Activated CD8-positive, alpha-beta T cell treated with anti-CD3 and anti-CD28 coated beads, Interleukin-2, amount 10 ng/mL, durations not matched to agents 7 days and 5 days (primary cell): ENCODE results near the gene MRPL41. TPM values are rescaled to one million over a fixed set of nuclear protein-coding genes. Genes with fewer than 3 reads are reported as not detected.
"Not testable (repeated sequence)": the region's sequence is repeated elsewhere in the genome, so short reads cannot be mapped to it uniquely, and the experiment has no call there.

Experiments used
- ATAC-seq: fragments of 150-1000 bp; cut with Tn5 transposase; one replicate; pipeline ENCODE4 v1.10.0; 2021; ENCODE audit warnings: moderate library complexity
- CTCF ChIA-PET: fragments of 350-600 bp; sonication (Branson Sonifier 250); formaldehyde crosslinking; loops from one replicate; lab custom pipeline; 2021; ENCODE audit warnings: antibody characterized with exemption; lab: Charles Lee
- POLR2A ChIA-PET: fragments of 350-600 bp; sonication (Branson Sonifier 250); formaldehyde crosslinking; loops from one replicate; lab custom pipeline; 2021; ENCODE audit warnings: antibody characterized with exemption; lab: Charles Lee
- DNase-seq: peaks from one replicate; pipeline ENCODE4 v3.0.0-alpha.2; 2020
- H3K27ac Mint-ChIP-seq: one replicate; pipeline ENCODE4 v1.8.0; 2021; ENCODE audit warnings: mild to moderate bottlenecking, mixed read lengths
- H3K27me3 Mint-ChIP-seq: one replicate; pipeline ENCODE4 v1.8.0; 2021; ENCODE audit warnings: low read depth, mixed read lengths
- H3K36me3 Mint-ChIP-seq: one replicate; pipeline ENCODE4 v1.8.0; 2021; ENCODE audit warnings: low read depth, mixed read lengths
- H3K4me1 Mint-ChIP-seq: one replicate; pipeline ENCODE4 v1.8.0; 2021; ENCODE audit warnings: low read depth, mixed read lengths
- H3K4me3 Mint-ChIP-seq: one replicate; pipeline ENCODE4 v1.8.0; 2021; ENCODE audit warnings: mild to moderate bottlenecking, mixed read lengths
- H3K9me3 Mint-ChIP-seq: one replicate; pipeline ENCODE4 v1.8.0; 2022; ENCODE audit warnings: mixed read lengths; ENCODE audit not compliant: insufficient read depth
- total RNA-seq, 2 experiments: library from RNA; stranded (reverse); gene quantifications; one replicate each; pipeline ENCODE4 v1.2.3, GENCODE V29; 2021

Gene MRPL41
- total RNA-seq, 2 experiments from 2014 or later: 51.4 to 55.5 TPM

- DNase-seq (no peak), ATAC-seq (no peak)
- Mint-ChIP-seq H3K4me3 (no peak overlapping the region), H3K27me3 (no peaks in the 10 kb centered on the region), H3K27ac (no peak overlapping the region), H3K9me3 (no peaks in the 10 kb centered on the region), H3K4me1 (peaks cover 6% of the 10 kb centered on the region), H3K36me3 (no peaks in the 10 kb centered on the region)
- CTCF ChIA-PET: interaction anchor here (1.0 to 1.3 kb wide), 2 partner anchors 54 to 238 kb away, joined by 3 to 4 read pairs; no protein-coding TSS in a partner anchor
- POLR2A ChIA-PET: no interaction called here
Measured at GRCh38 chr9:137524161-137524980, 27.3 kb upstream of the MRPL41 start.

- Mint-ChIP-seq H3K27ac (no peak overlapping the region), H3K4me3 (no peak overlapping the region)
- no peak for DNase-seq
Measured at GRCh38 chr9:137524981-137525317, 26.7 kb upstream of the MRPL41 start.

GRCh38 chr9:137530331-137530730 lies 21.3 kb upstream of the MRPL41 start:
- Mint-ChIP-seq H3K4me3 (no peak overlapping the region), H3K4me1 (peaks cover 22% of the 10 kb centered on the region), H3K9me3 (no peaks in the 10 kb centered on the region), H3K36me3 (peaks cover 6% of the 10 kb centered on the region), H3K27me3 (no peaks in the 10 kb centered on the region), H3K27ac (no peak overlapping the region)
- DNase-seq (no peak), ATAC-seq (no peak)
- POLR2A ChIA-PET: no interaction called here
- CTCF ChIA-PET: interaction anchor here (1.7 kb wide), 1 partner anchor 14 kb away, joined by 4 read pairs; no protein-coding TSS in a partner anchor

More at GRCh38 chr9:137524981-137525317, 26.7 kb upstream of the MRPL41 start:
- Mint-ChIP-seq H3K27me3 (no peaks in the 10 kb centered on the region), H3K9me3 (no peaks in the 10 kb centered on the region), H3K36me3 (no peaks in the 10 kb centered on the region), H3K4me1 (peaks cover 6% of the 10 kb centered on the region)
- ChIA-PET CTCF (interaction anchor here (1.0 to 1.3 kb wide), 2 partner anchors 55 to 238 kb away, joined by 3 to 4 read pairs; no protein-coding TSS in a partner anchor), POLR2A (no interaction called here)
- no peak for ATAC-seq

GRCh38 chr9:137531099-137531765 lies 20.4 kb upstream of the MRPL41 start:
- no peaks in the 10 kb centered on the region for H3K27me3 Mint-ChIP-seq
- ATAC-seq (no peak), DNase-seq (no peak)
- no peak overlapping the region for H3K4me3 Mint-ChIP-seq
- no peak overlapping the region for H3K27ac Mint-ChIP-seq
- H3K4me1 Mint-ChIP-seq: peaks cover 24% of the 10 kb centered on the region
- CTCF ChIA-PET: interaction anchor here (0.7 to 1.8 kb wide), 3 partner anchors 13 to 401 kb away, joined by 3 to 5 read pairs (median 4); no protein-coding TSS in a partner anchor
- H3K9me3 Mint-ChIP-seq: peaks cover 2% of the 10 kb centered on the region
- POLR2A ChIA-PET: interaction anchor here (0.9 kb wide), 1 partner anchor 108 kb away, joined by 3 read pairs; the partner anchor contains the start of genes EXD3 and NOXA1
- peaks cover 8% of the 10 kb centered on the region for H3K36me3 Mint-ChIP-seq

- DNase-seq, H3K4me3 Mint-ChIP-seq, H3K9me3 Mint-ChIP-seq, H3K27me3 Mint-ChIP-seq, H3K27ac Mint-ChIP-seq, ATAC-seq, POLR2A ChIA-PET: not testable (repeated sequence)
- Mint-ChIP-seq H3K36me3 (peaks cover 21% of the 10 kb centered on the region), H3K4me1 (peaks cover 40% of the 10 kb centered on the region)
- CTCF ChIA-PET: interaction anchor here (1.2 to 1.8 kb wide), 2 partner anchors 24 to 89 kb away, joined by 3 to 5 read pairs; no protein-coding TSS in a partner anchor
Measured at GRCh38 chr9:137532891-137533468, 18.7 kb upstream of the MRPL41 start.

GRCh38 chr9:137534256-137535119 lies 17.2 kb upstream of the MRPL41 start:
- no peaks in the 10 kb centered on the region for H3K27me3 Mint-ChIP-seq
- peak overlapping the region; percentile 79 for H3K27ac Mint-ChIP-seq
- peaks cover 5% of the 10 kb centered on the region for H3K9me3 Mint-ChIP-seq
- DNase-seq (peak; percentile 31), ATAC-seq (peak; percentile 40)
- H3K4me1 Mint-ChIP-seq: peaks cover 41% of the 10 kb centered on the region
- ChIA-PET CTCF (interaction anchor here (0.7 to 1.5 kb wide), 5 partner anchors 11 to 112 kb away, joined by 3 to 7 read pairs (median 4); partner anchors contain the start of genes EXD3, MRPL41, NOXA1 and PNPLA7), POLR2A (no interaction called here)
- H3K36me3 Mint-ChIP-seq: peaks cover 21% of the 10 kb centered on the region
- no peak overlapping the region for H3K4me3 Mint-ChIP-seq

- no peaks in the 10 kb centered on the region for H3K27me3 Mint-ChIP-seq
- no peak for ATAC-seq
- no peak overlapping the region for H3K4me3 Mint-ChIP-seq
- CTCF ChIA-PET: interaction anchor here (0.7 to 1.5 kb wide), 5 partner anchors 10 to 112 kb away, joined by 3 to 7 read pairs (median 4); partner anchors contain the start of genes EXD3, MRPL41, NOXA1 and PNPLA7
- DNase-seq: no peak
- peak overlapping the region; percentile 79 for H3K27ac Mint-ChIP-seq
- H3K4me1 Mint-ChIP-seq: peaks cover 41% of the 10 kb centered on the region
- POLR2A ChIA-PET: no interaction called here
- peaks cover 5% of the 10 kb centered on the region for H3K9me3 Mint-ChIP-seq
- H3K36me3 Mint-ChIP-seq: peaks cover 21% of the 10 kb centered on the region
Measured at GRCh38 chr9:137535120-137535428, 16.6 kb upstream of the MRPL41 start.

- peak; percentile 56 for DNase-seq
- POLR2A ChIA-PET: interaction anchor here (1.4 kb wide), 1 partner anchor 15 kb away, joined by 4 read pairs; the partner anchor contains the start of gene MRPL41
Measured at GRCh38 chr9:137536594-137537131, 15.0 kb upstream of the MRPL41 start.

GRCh38 chr9:137538058-137538457 lies 13.6 kb upstream of the MRPL41 start:
- peak overlapping the region; percentile 93 for H3K27ac Mint-ChIP-seq

More at GRCh38 chr9:137536594-137537131, 15.0 kb upstream of the MRPL41 start:
- H3K27me3 Mint-ChIP-seq, H3K9me3 Mint-ChIP-seq: not testable (repeated sequence)
- H3K27ac Mint-ChIP-seq: peak overlapping the region; percentile 93
- CTCF ChIA-PET: interaction anchor here (1.3 kb wide), 1 partner anchor 11 kb away, joined by 4 read pairs; no protein-coding TSS in a partner anchor
- peaks cover 30% of the 10 kb centered on the region for H3K4me1 Mint-ChIP-seq
- peak; percentile 60 for ATAC-seq
- peak overlapping the region; percentile 5 for H3K4me3 Mint-ChIP-seq
- peaks cover 21% of the 10 kb centered on the region for H3K36me3 Mint-ChIP-seq

GRCh38 chr9:137540536-137540935 lies 11.1 kb upstream of the MRPL41 start:
- Mint-ChIP-seq H3K4me1 (peaks cover 31% of the 10 kb centered on the region), H3K36me3 (peaks cover 15% of the 10 kb centered on the region), H3K4me3 (no peak overlapping the region), H3K27me3 (no peaks in the 10 kb centered on the region), H3K27ac (no peak overlapping the region), H3K9me3 (peaks cover 5% of the 10 kb centered on the region)
- no peak for DNase-seq
- CTCF ChIA-PET: interaction anchor here (1.6 kb wide), 1 partner anchor 12 kb away, joined by 3 read pairs; the partner anchor contains the start of gene MRPL41
- ATAC-seq: no peak
- POLR2A ChIA-PET: no interaction called here

More at GRCh38 chr9:137538058-137538457, 13.6 kb upstream of the MRPL41 start:
- peaks cover 34% of the 10 kb centered on the region for H3K4me1 Mint-ChIP-seq
- no peaks in the 10 kb centered on the region for H3K27me3 Mint-ChIP-seq
- peaks cover 21% of the 10 kb centered on the region for H3K36me3 Mint-ChIP-seq
- no peak overlapping the region for H3K4me3 Mint-ChIP-seq
- POLR2A ChIA-PET: interaction anchor here (1.4 kb wide), 1 partner anchor 14 kb away, joined by 4 read pairs; the partner anchor contains the start of gene MRPL41
- CTCF ChIA-PET: interaction anchor here (0.7 kb wide), 1 partner anchor 236 kb away, joined by 3 read pairs; the partner anchor contains the start of gene NRARP
- peaks cover 5% of the 10 kb centered on the region for H3K9me3 Mint-ChIP-seq
- no peak for DNase-seq
- no peak for ATAC-seq
